A673 (cell line): ENCODE data around the gene TAMALIN.

Experiments
- CTCF ChIP-seq: fragments of 300-800, 200-600 bp; sonication (generic); conservative IDR thresholded peaks from 2 replicates; pipeline ENCODE4 v1.5.1; 2017; ENCODE audit warnings: low read depth, mild to moderate bottlenecking, antibody characterized with exemption, low read length, moderate library complexity, mixed read lengths
- EZH2 ChIP-seq: fragments of 200-600 bp; sonication (generic); IDR thresholded peaks from 2 replicates; pipeline ENCODE4 v1.6.1; 2017; ENCODE audit warnings: borderline replicate concordance, low read depth, mild to moderate bottlenecking, mixed read lengths, antibody characterized with exemption, low read length; ENCODE audit not compliant: poor library complexity, severe bottlenecking

- TF ChIP-seq CTCF (no peak), EZH2 (no peak)
Measured at GRCh38 chr12:52057638-52058576, 51.2 kb downstream of the TAMALIN start.
